Activated naive CD4-positive, alpha-beta T cell treated with anti-CD3 and anti-CD28 coated beads, Interleukin-2, amount 10 ng/mL, durations not matched to agents 7 days and 5 days (primary cell): ENCODE data around the gene ALOX5.
"Not testable (repeated sequence)": the region's sequence is repeated elsewhere in the genome, so short reads cannot be mapped to it uniquely, and the experiment has no call there.

Experiments
- CTCF ChIA-PET: fragments of 350-600 bp; sonication (Branson Sonifier 250); formaldehyde crosslinking; loops from one replicate; lab custom pipeline; 2021; ENCODE audit warnings: antibody characterized with exemption; lab: Charles Lee
- DNase-seq: peaks from one replicate; pipeline ENCODE4 v3.0.0-alpha.2; 2020
- H3K27ac Mint-ChIP-seq: one replicate; pipeline ENCODE4 v1.8.0; 2021; ENCODE audit warnings: mild to moderate bottlenecking, moderate library complexity, mixed read lengths
- H3K27me3 Mint-ChIP-seq: one replicate; pipeline ENCODE4 v1.8.0; 2021; ENCODE audit warnings: mild to moderate bottlenecking, mixed read lengths
- H3K36me3 Mint-ChIP-seq: one replicate; pipeline ENCODE4 v1.8.0; 2021; ENCODE audit warnings: mixed read lengths
- H3K4me1 Mint-ChIP-seq: one replicate; pipeline ENCODE4 v1.8.0; 2021; ENCODE audit warnings: mixed read lengths
- H3K4me3 Mint-ChIP-seq: one replicate; pipeline ENCODE4 v1.8.0; 2021; ENCODE audit warnings: mild to moderate bottlenecking, moderate library complexity, mixed read lengths
- H3K9me3 Mint-ChIP-seq: one replicate; pipeline ENCODE4 v1.8.0; 2021; ENCODE audit warnings: mixed read lengths

The ALOX5 gene

DNA sequence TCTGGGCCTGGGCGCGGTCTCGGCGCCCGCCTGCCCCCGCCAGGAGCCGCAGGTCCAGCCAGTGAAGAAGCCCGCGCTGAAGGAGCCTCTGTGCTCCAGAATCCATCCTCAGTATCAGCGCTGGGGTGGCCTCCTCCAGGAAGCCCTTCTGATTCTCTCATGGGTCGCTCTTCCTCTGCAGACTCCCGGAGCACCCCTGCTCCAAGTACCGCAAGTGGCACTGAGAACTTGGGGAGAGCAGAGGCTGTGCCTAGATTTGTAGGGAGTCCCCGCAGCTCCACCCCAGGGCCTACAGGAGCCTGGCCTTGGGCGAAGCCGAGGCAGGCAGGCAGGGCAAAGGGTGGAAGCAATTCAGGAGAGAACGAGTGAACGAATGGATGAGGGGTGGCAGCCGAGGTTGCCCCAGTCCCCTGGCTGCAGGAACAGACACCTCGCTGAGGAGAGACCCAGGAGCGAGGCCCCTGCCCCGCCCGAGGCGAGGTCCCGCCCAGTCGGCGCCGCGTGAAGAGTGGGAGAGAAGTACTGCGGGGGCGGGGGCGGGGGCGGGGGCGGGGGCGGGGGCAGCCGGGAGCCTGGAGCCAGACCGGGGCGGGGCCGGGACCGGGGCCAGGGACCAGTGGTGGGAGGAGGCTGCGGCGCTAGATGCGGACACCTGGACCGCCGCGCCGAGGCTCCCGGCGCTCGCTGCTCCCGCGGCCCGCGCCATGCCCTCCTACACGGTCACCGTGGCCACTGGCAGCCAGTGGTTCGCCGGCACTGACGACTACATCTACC is at the start of gene ALOX5:
Gene ALOX5 (plus strand): TSS at position 641 of the 774 bp plus-strand sequence. CDS start 64 bp downstream, at position 705.
- Mint-ChIP-seq H3K27ac (no peak within 1 kb of the TSS), H3K4me1 (peaks cover 29% of the 10 kb centered on the region)

DNA sequence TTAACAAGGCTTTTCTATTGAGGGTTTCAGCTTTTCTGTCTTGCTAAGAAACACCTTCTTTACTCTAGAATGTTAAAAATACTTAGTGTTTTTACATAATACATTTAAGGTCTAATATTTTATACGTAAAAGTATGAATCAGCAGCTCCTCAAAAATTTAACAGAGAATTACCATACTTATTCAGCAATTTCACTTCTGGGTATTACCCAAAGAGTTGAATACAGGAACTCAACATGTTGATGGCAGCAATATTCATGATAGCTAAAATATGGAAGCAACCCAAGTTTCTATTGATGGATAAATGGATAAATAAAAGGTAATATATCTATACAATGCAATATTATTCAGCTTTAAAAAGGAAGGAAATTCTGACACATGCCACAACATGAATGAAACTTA is 48.9 kb upstream of the ALOX5 start:
- Mint-ChIP-seq H3K4me1 (no peaks in the 10 kb centered on the region), H3K4me3 (no peak overlapping the region), H3K36me3 (no peaks in the 10 kb centered on the region), H3K9me3 (peaks cover 17% of the 10 kb centered on the region), H3K27me3 (peaks cover 24% of the 10 kb centered on the region), H3K27ac (no peak overlapping the region)
- no peak for DNase-seq
- CTCF ChIA-PET, result no interaction called here

More for the DNA sequence above, at the start of gene ALOX5:
- H3K9me3 Mint-ChIP-seq, result no peaks in the 10 kb centered on the region
- H3K4me3 Mint-ChIP-seq, result peak within 1 kb of the TSS; percentile 80
- CTCF ChIA-PET, result no interaction called here
- peak; percentile 68 for DNase-seq
- peaks cover 66% of the 10 kb centered on the region for H3K27me3 Mint-ChIP-seq
- H3K36me3 Mint-ChIP-seq, result peaks cover 4% of the 10 kb centered on the region

DNA sequence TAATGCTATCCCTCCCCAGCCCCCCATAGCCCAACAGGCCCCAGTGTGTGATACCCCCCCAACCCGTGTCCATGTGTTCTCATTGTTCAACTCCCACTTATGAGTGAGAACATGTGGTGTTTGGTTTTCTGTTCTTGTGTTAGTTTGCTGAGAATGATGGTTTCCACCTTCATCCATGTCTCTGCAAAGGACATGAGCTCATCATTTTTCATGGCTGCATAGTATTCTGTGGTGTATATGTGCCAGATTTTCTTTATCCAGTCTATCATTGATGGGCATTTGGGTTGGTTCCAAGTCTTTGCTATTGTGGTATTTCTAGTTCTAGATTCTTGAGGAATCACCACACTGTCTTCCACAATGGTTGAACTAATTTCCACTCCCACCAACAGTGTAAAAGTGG is 47.2 kb upstream of the ALOX5 start:
- H3K27ac Mint-ChIP-seq, CTCF ChIA-PET, H3K4me1 Mint-ChIP-seq, H3K36me3 Mint-ChIP-seq, H3K4me3 Mint-ChIP-seq, DNase-seq: not testable (repeated sequence)
- Mint-ChIP-seq H3K9me3 (peaks cover 12% of the 10 kb centered on the region), H3K27me3 (peaks cover 29% of the 10 kb centered on the region)

DNA sequence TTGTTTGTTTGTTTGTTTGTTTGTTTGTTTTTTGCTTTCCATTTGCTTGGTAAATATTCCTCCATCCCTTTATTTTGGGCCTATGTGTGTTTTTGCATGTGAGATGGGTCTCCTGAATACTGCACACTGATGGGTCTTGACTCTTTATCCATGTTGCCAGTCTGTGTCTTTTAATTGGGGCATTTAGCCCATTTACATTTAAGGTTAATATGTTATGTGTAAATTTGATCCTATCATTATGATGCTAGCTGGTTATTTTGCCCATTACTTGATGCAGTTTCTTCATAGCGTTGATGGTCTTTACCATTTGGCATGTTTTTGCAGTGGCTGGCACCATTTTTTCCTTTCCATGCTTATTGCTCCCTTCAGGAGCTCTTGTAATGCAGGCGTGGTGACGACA is 42.2 kb upstream of the ALOX5 start:
- H3K4me1 Mint-ChIP-seq, H3K9me3 Mint-ChIP-seq, DNase-seq, CTCF ChIA-PET, H3K27ac Mint-ChIP-seq, H3K4me3 Mint-ChIP-seq, H3K36me3 Mint-ChIP-seq: not testable (repeated sequence)
- peaks cover 45% of the 10 kb centered on the region for H3K27me3 Mint-ChIP-seq

DNA sequence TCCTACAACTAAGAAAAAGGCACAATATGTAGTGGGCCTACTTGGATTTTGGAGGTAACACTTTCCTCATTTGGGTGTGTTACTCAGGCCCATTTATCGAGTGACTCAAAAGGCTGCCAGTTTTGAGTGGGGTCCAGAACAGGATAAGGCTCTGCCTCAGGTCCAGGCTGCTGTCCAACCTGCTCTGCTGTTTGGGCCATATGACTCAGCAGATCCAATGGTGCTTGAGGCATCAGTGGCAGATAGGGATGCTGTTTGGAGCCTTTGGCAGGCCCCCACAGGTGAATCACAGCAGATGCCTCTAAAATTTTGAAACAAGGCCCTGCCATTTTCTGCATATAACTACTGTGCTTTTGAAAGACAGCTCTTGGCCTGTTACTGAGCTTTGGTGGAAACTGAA is 34.1 kb upstream of the ALOX5 start:
- Mint-ChIP-seq H3K9me3 (peaks cover 14% of the 10 kb centered on the region), H3K36me3 (no peaks in the 10 kb centered on the region), H3K4me1 (no peaks in the 10 kb centered on the region), H3K27me3 (peaks cover 21% of the 10 kb centered on the region), H3K27ac (no peak overlapping the region), H3K4me3 (no peak overlapping the region)
- no peak for DNase-seq
- CTCF ChIA-PET, result interaction anchor here (1.2 kb wide), 1 partner anchor 58 kb away, joined by 4 read pairs; no protein-coding TSS in a partner anchor

DNA sequence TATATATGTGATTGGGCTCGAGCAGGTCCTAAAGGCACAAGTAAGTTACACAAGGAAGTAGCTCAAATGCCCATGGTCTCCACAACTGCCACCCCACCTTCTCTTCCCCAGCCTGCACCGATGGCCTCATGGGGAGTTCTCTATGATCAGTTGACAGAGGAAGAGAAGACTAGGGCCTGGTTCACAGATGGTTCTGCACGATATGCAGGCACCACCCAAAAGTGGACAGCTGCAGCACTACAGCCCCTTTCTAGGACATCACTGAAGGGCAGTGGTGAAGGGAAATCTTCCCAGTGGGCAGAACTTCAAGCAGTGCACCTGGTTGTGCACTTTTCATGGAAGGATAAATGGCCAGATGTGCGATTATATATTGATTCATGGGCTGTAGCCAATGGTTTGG is 33.6 kb upstream of the ALOX5 start:
- H3K27ac Mint-ChIP-seq, CTCF ChIA-PET, H3K36me3 Mint-ChIP-seq, DNase-seq, H3K4me3 Mint-ChIP-seq, H3K4me1 Mint-ChIP-seq: not testable (repeated sequence)
- H3K27me3 Mint-ChIP-seq, result peaks cover 21% of the 10 kb centered on the region
- peaks cover 16% of the 10 kb centered on the region for H3K9me3 Mint-ChIP-seq

DNA sequence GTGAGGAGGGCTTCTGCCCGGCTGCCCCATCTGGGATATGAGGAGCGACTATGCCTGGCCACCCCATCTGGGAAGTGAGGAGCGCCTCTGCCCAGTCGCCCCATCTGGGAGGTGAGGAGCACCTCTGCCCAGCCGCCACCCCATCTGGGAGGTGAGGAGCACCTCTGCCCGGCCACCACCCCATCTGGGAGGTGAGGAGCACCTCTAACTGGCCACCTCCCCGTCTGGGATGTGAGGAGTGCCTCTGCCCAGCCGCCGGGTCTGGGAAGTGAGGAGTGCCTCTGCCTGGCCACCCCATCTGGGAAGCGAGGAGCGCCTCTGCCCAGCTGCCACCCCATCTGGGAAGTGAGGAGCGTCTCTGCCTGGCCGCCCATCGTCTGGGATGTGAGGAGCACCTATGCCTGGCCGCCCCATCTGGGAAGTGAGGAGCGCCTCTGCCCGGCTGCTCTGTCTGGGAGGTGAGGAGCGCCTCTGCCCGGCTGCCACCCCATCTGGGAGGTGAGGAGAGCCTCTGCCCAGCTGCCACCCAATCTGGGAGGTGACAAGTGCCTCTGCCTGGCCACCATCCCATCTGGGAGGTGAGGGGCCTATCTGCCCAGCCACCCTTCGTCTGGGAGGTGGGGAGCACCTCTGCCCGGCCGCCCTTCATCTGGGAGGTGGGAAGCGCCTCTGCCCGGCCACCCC is 27.2 kb upstream of the ALOX5 start:
- H3K4me3 Mint-ChIP-seq, DNase-seq, H3K9me3 Mint-ChIP-seq, H3K4me1 Mint-ChIP-seq, CTCF ChIA-PET, H3K27ac Mint-ChIP-seq, H3K36me3 Mint-ChIP-seq: not testable (repeated sequence)
- peaks cover 12% of the 10 kb centered on the region for H3K27me3 Mint-ChIP-seq

DNA sequence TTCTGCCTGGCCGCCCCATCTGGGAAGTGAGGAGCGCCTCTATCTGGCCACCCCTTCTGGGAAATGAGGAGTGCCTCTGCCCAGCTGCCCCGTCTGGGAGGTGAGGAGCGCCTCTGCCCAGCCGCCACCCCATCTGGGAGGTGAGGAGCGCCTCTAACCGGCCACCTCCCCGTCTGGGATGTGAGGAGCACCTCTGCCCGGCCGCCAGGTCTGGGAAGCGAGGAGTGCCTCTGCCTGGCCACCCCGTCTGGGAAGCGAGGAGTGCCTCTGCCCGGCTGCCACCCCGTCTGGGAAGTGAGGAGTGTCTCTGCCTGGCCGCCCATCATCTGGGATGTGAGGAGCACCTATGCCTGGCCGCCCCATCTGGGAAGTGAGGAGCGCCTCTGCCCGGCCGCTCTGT is 26.6 kb upstream of the ALOX5 start:
- peaks cover 15% of the 10 kb centered on the region for H3K27me3 Mint-ChIP-seq
- H3K9me3 Mint-ChIP-seq, H3K36me3 Mint-ChIP-seq, CTCF ChIA-PET, H3K4me3 Mint-ChIP-seq, H3K4me1 Mint-ChIP-seq, DNase-seq, H3K27ac Mint-ChIP-seq: not testable (repeated sequence)

DNA sequence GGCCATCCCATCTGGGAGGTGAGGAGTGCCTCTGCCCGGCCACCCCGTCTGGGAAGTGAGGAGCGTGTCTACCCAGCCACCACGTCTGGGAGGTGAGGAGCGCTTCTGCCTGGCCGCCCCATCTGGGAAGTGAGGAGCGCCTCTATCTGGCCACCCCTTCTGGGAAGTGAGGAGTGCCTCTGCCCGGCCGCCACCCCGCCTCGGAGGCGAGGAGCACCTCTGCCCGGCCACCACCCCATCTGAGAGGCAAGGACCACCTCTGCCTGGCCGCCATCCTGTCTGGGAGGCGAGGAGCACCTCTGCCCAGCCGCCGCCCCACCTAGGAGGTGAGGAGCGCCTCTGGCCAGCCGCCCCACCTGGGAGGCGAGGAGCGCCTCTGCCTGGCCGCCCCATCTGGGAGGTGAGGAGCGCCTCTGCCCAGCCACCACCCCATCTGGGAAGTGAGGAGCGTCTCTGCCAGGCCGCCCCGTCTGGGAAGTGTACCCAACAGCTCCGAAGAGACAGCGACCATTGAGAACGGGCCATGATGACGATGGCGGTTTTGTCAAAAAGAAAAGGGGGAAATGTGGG is 25.7 kb upstream of the ALOX5 start:
- H3K36me3 Mint-ChIP-seq, CTCF ChIA-PET, DNase-seq, H3K27ac Mint-ChIP-seq, H3K4me3 Mint-ChIP-seq, H3K9me3 Mint-ChIP-seq: not testable (repeated sequence)
- peaks cover 11% of the 10 kb centered on the region for H3K27me3 Mint-ChIP-seq
- peaks cover 11% of the 10 kb centered on the region for H3K4me1 Mint-ChIP-seq

DNA sequence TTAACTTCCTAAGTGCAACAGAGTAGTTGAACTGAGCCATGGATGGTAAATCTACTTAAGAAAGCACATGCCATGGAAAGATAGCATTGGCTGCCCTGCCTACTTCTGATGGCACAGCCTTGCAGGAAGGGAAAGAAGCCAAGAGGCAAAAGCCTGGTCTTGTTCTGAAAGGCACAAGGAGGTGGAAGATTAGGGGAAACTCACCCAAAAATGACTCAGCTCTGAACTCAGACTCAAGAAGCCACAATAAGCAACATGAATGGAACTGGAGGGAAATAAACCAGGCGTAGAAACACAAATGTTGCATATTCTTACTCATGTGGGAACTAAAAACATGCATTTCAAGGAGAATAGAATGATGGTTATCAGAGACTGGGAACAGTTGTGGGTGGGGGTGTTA is 20.8 kb upstream of the ALOX5 start:
- Mint-ChIP-seq H3K4me1 (peaks cover 12% of the 10 kb centered on the region), H3K36me3 (no peaks in the 10 kb centered on the region), H3K9me3 (peaks cover 3% of the 10 kb centered on the region), H3K27ac (no peak overlapping the region), H3K4me3 (no peak overlapping the region), H3K27me3 (peaks cover 16% of the 10 kb centered on the region)
- DNase-seq, result no peak
- CTCF ChIA-PET, result no interaction called here

DNA sequence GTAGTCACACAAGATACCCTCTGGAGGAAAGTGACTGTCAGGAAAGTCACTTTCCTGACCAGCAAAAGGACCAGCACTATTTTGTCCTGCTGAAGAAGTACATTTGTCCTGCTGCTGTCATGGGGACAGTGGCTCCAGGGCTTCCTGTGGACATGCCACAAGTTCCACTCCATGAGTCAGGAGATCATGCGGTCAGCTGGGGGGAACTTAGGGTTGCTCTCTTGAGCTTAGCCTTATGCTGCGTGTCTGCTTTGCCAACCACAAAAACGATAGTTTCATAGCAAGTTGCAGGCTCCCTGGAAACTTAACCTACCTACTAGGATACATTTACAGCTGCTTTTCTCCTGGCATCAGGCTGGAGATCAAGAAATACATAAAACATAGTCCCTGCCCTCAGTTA is 19.8 kb upstream of the ALOX5 start:
- Mint-ChIP-seq H3K4me1 (peaks cover 12% of the 10 kb centered on the region), H3K9me3 (no peaks in the 10 kb centered on the region), H3K27ac (no peak overlapping the region), H3K36me3 (no peaks in the 10 kb centered on the region), H3K4me3 (no peak overlapping the region), H3K27me3 (peaks cover 23% of the 10 kb centered on the region)
- CTCF ChIA-PET, result interaction anchor here (1.1 to 1.5 kb wide), 2 partner anchors 104 to 119 kb away, joined by 3 read pairs; no protein-coding TSS in a partner anchor
- DNase-seq, result no peak

DNA sequence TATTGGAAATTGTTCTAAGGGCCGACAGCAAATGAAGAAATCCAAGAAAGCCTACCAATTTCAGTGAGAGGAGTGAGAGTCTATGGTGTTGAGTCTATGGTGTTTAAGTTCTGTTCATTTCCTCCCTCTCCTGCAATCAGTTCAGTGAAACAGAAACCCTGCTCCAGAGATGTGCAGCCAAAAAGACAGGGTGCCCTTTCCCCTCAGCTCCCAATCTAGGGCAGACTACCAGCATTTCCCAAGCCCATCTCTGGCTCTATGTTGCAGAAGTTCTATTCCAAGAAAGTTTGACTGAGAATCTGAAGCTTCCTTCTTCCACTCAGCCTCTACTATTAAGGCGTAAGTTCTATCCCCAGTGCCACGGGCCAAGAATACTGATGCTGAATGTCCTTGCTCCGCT is 18.5 kb upstream of the ALOX5 start:
- Mint-ChIP-seq H3K27ac (no peak overlapping the region), H3K36me3 (no peaks in the 10 kb centered on the region), H3K27me3 (peaks cover 30% of the 10 kb centered on the region), H3K4me1 (peaks cover 15% of the 10 kb centered on the region), H3K9me3 (no peaks in the 10 kb centered on the region), H3K4me3 (no peak overlapping the region)
- DNase-seq, result no peak
- CTCF ChIA-PET, result interaction anchor here (1.5 kb wide), 1 partner anchor 105 kb away, joined by 3 read pairs; no protein-coding TSS in a partner anchor

DNA sequence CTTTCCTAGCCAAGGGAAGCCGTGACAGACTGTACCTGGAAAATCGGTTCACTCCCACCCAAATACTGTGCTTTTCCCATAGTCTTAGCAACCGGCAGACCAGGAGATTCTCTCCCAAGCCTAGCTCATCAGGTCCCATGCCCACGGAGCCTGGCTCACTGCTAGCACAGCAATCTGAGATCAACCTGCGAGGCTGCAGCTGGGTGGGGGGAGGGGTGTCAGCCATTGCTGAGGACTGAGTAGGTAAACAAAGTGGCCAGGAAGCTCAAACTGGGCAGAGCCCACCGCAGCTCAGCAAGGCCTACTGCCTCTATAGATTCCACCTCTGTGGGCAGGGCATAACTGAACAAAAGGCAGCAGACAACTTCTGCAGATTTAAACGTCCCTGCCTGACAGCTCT is 15.1 kb upstream of the ALOX5 start:
- Mint-ChIP-seq H3K27me3 (peaks cover 48% of the 10 kb centered on the region), H3K4me1 (peaks cover 23% of the 10 kb centered on the region)
- H3K27ac Mint-ChIP-seq, CTCF ChIA-PET, H3K4me3 Mint-ChIP-seq, DNase-seq, H3K9me3 Mint-ChIP-seq, H3K36me3 Mint-ChIP-seq: not testable (repeated sequence)

DNA sequence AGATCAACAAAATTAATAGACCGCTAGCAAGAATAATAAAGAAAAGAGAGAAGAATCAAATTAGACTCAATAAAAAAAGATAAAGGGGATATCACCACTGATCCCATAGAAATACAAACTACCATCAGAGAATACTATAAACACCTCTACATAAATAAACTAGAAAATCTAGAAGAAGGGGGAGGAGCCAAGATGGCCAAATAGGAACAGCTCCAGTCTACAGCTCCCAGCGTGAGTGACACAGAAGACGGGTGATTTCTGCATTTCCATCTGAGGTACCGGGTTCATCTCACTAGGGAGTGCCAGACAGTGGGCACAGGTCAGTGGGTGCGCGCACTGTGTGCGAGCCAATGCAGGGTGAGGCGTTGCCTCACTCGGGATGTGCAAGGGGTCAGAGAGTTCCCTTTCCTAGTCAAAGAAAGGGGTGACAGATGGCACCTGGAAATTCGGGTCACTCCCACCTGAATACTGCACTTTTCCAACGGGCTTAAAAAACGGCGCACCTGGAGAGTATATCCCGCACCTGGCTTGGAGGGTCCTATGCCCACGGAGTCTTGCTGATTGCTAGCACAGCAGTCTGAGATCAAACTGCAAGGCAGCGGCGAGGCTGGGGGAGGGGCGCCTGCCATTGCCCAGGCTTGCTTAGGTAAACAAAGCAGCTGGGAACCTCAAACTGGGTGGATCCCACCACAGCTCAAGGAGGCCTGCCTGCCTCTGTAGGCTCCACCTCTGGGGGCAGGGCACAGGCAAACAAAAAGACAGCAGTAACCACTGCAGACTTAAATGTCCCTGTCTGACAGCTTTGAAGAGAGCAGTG is 11.8 kb upstream of the ALOX5 start:
- CTCF ChIA-PET, H3K27ac Mint-ChIP-seq, H3K4me3 Mint-ChIP-seq: not testable (repeated sequence)
- Mint-ChIP-seq H3K36me3 (peaks cover 10% of the 10 kb centered on the region), H3K27me3 (peaks cover 60% of the 10 kb centered on the region), H3K4me1 (peaks cover 24% of the 10 kb centered on the region), H3K9me3 (peaks cover 11% of the 10 kb centered on the region)
- DNase-seq, result peak; percentile 72
